NCI-H2196 treated with DMSO at 0.1 percent for 48 hours (cell line): ENCODE data around the gene EDC3.
"Not testable (repeated sequence)": the region's sequence is repeated elsewhere in the genome, so short reads cannot be mapped to it uniquely, and the experiment has no call there.

Experiments used
- DNase-seq: peaks from one replicate; lab custom pipeline; 2025; ENCODE audit not compliant: unreplicated experiment; lab: John Stamatoyannopoulos, UW

EDC3 gene

GRCh38 chr15:74653426-74654102 is 42.3 kb downstream of the EDC3 start:
- DNase-seq, result no peak

GRCh38 chr15:74651242-74651741 is 44.5 kb downstream of the EDC3 start:
- no peak for DNase-seq

- DNase-seq, result no peak
Observed at GRCh38 chr15:74648051-74648842, 47.6 kb downstream of the EDC3 start.

GRCh38 chr15:74646480-74646879 is 49.3 kb downstream of the EDC3 start:
- DNase-seq, result no peak

- no peak for DNase-seq
Observed at GRCh38 chr15:74643665-74644204, 52.1 kb downstream of the EDC3 start.

- DNase-seq, result no peak
Observed at GRCh38 chr15:74642734-74643664, 52.8 kb downstream of the EDC3 start.

GRCh38 chr15:74642348-74642733 is 53.5 kb downstream of the EDC3 start:
- no peak for DNase-seq

- no peak for DNase-seq
Observed at GRCh38 chr15:74641151-74641550, 54.7 kb downstream of the EDC3 start.

GRCh38 chr15:74636984-74637383 is 58.8 kb downstream of the EDC3 start:
- no peak for DNase-seq

GRCh38 chr15:74635228-74635627 is 60.6 kb downstream of the EDC3 start:
- DNase-seq, result no peak

- DNase-seq, result no peak
Observed at GRCh38 chr15:74633781-74634180, 62.0 kb downstream of the EDC3 start.

- DNase-seq, result no peak
Observed at GRCh38 chr15:74632601-74633000, 63.2 kb downstream of the EDC3 start.

GRCh38 chr15:74631935-74632560 is 63.8 kb downstream of the EDC3 start:
- DNase-seq, result no peak

GRCh38 chr15:74631408-74631807 is 64.4 kb downstream of the EDC3 start:
- no peak for DNase-seq

- DNase-seq, result no peak
Observed at GRCh38 chr15:74631087-74631385, 64.8 kb downstream of the EDC3 start.

GRCh38 chr15:74630284-74631086 is 65.3 kb downstream of the EDC3 start:
- no peak for DNase-seq

- not testable (repeated sequence) for DNase-seq
Observed at GRCh38 chr15:74629696-74630095, 66.1 kb downstream of the EDC3 start.

GRCh38 chr15:74628949-74629348 is 66.9 kb downstream of the EDC3 start:
- DNase-seq, result no peak

- no peak for DNase-seq
Observed at GRCh38 chr15:74628199-74628598, 67.6 kb downstream of the EDC3 start.

GRCh38 chr15:74627766-74628165 is 68.1 kb downstream of the EDC3 start:
- no peak for DNase-seq
